Activated T-helper 9 cell treated with anti-CD3 and anti-CD28 coated beads, Interleukin-2, amount 50 U/mL, for 16 hours (primary cell): ENCODE data around the gene PLEKHG5.
A peak's percentile ranks its signal among the peaks of the same experiment; 100 is the strongest.

Experiments
- DNase-seq: peaks from one replicate; pipeline ENCODE4 v3.0.0-alpha.2; 2020; ENCODE audit warnings: low read depth

The PLEKHG5 gene

GRCh38 chr1:6477039-6477820 lies 14.2 kb downstream of the PLEKHG5 start:
- no peak for DNase-seq

GRCh38 chr1:6476483-6476882 lies 15.0 kb downstream of the PLEKHG5 start:
- no peak for DNase-seq

GRCh38 chr1:6475381-6476133 lies 15.9 kb downstream of the PLEKHG5 start:
- DNase-seq: peak; percentile 74

- DNase-seq: no peak
These were observed 16.6 kb downstream of the PLEKHG5 start for GRCh38 chr1:6474815-6475282.

GRCh38 chr1:6473974-6474814 lies 17.3 kb downstream of the PLEKHG5 start:
- no peak for DNase-seq

GRCh38 chr1:6473156-6473555 lies 18.3 kb downstream of the PLEKHG5 start:
- DNase-seq: no peak

- no peak for DNase-seq
These were observed 19.1 kb downstream of the PLEKHG5 start for GRCh38 chr1:6472391-6472790.

- DNase-seq: no peak
These were observed 19.5 kb downstream of the PLEKHG5 start for GRCh38 chr1:6471970-6472368.

- DNase-seq: no peak
These were observed 20.1 kb downstream of the PLEKHG5 start for GRCh38 chr1:6471086-6471969.

GRCh38 chr1:6470132-6471085 lies 21.1 kb downstream of the PLEKHG5 start:
- no peak for DNase-seq

GRCh38 chr1:6468729-6469461 lies 22.6 kb downstream of the PLEKHG5 start:
- DNase-seq: no peak

GRCh38 chr1:6467744-6468688 lies 23.5 kb downstream of the PLEKHG5 start:
- DNase-seq: no peak

GRCh38 chr1:6467224-6467623 lies 24.2 kb downstream of the PLEKHG5 start:
- no peak for DNase-seq

- DNase-seq: no peak
These were observed 24.7 kb downstream of the PLEKHG5 start for GRCh38 chr1:6466751-6467150.

- DNase-seq: peak; percentile 42
These were observed 25.4 kb downstream of the PLEKHG5 start, which contains the start of gene TNFRSF25 for GRCh38 chr1:6466023-6466422. TNFRSF25 (minus strand) TSS chr1:6466173; CDS start chr1:6466107, 66 bp downstream.

GRCh38 chr1:6465461-6466005 lies 25.9 kb downstream of the PLEKHG5 start:
- peak; percentile 42 for DNase-seq

- DNase-seq: no peak
These were observed 26.6 kb downstream of the PLEKHG5 start for GRCh38 chr1:6464915-6465314.

GRCh38 chr1:6464514-6464836 lies 27.0 kb downstream of the PLEKHG5 start:
- DNase-seq: peak; percentile 41
